ENCODE results near the gene CHST8.
"Not testable (repeated sequence)": the region's sequence is repeated elsewhere in the genome, so short reads cannot be mapped to it uniquely, and the experiment has no call there.

Gene CHST8

DNA sequence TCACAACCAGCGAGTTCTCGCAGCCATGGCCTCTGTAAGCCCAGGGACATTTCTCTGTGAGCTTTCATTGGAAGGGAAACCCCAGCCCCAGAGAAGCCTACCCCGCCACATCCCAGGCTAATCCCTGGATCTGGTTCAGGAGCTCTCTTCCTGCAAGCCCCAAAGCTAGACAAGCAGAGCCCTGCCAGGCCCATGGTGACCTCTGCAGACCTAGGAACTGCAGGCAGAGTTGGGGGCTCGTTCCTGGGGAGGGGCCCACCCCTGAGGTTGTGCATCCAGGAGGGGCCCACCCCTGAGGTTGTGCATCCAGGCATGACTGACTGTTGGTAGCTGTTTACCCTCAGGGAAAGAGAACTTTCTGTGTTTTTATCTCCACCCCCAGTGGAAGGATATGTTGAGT lies 196.7 kb downstream of the CHST8 start:
- no peak for FAIRE-seq

- not testable (repeated sequence) for FAIRE-seq
Measured at GRCh38 chr19:33819078-33819477, 197.3 kb downstream of the CHST8 start.

- no peak for FAIRE-seq
Measured at GRCh38 chr19:33819506-33819879, 197.7 kb downstream of the CHST8 start.

- FAIRE-seq = no peak
Measured at GRCh38 chr19:33819880-33820781, 198.4 kb downstream of the CHST8 start.

GRCh38 chr19:33821871-33822270 lies 200.1 kb downstream of the CHST8 start:
- no peak for FAIRE-seq
